ENCODE data around the gene AMN.

DNA sequence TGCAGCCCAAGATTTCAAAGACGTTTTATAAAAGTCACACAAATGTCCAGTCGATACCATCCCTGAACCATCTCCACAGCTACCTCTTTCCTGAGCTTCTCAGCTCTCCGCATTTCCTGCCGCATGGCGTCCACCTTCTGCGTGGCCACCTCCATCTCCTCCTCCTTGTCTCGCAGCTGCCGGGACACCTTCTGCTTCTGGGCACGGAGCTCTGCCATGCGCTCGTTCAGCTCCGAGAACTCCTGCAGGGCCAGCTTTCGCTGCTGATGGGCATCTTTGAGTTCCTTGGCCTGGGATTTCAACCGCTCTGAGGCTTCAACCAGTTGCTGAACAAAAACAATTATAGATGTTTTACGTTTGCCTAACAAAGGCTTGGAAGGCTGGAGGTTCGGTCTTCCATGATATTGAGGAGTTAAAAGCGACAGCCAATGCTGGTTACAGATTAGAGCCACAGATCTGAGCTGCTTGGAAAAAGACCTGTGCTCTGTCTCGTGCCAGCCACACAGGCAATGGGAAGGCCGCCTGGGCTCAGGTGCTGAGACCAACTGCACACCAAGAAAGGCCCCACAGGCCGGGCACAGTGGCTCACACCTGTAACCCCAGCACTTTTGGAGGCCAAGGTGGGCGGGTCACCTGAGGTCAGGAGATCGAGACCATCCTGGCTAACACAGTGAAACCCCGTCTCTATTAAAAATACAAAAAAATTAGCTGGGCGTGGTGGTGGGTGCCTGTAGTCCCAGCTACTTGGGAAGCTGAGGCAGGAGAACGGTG lies 49.6 kb downstream of the AMN start:
- TF ChIP-seq, protein P1, sequence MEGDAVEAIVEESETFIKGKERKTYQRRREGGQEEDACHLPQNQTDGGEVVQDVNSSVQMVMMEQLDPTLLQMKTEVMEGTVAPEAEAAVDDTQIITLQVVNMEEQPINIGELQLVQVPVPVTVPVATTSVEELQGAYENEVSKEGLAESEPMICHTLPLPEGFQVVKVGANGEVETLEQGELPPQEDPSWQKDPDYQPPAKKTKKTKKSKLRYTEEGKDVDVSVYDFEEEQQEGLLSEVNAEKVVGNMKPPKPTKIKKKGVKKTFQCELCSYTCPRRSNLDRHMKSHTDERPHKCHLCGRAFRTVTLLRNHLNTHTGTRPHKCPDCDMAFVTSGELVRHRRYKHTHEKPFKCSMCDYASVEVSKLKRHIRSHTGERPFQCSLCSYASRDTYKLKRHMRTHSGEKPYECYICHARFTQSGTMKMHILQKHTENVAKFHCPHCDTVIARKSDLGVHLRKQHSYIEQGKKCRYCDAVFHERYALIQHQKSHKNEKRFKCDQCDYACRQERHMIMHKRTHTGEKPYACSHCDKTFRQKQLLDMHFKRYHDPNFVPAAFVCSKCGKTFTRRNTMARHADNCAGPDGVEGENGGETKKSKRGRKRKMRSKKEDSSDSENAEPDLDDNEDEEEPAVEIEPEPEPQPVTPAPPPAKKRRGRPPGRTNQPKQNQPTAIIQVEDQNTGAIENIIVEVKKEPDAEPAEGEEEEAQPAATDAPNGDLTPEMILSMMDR (IDR thresholded peaks at IDR 0.05; ENCODE audit: poor library complexity) = no peak
- no peak for TF ChIP-seq EZH2 (IDR thresholded peaks at IDR 0.05; ENCODE audit: borderline replicate concordance)
